ENCODE data around the gene CSH2. TPM values are rescaled to one million over a fixed set of nuclear protein-coding genes. Genes with fewer than 3 reads are reported as not detected.
A peak's percentile ranks its signal among the peaks of the same experiment; 100 is the strongest.

Gene CSH2
- total and polyA plus RNA-seq, 9 of the 15 experiments (the other 6 are each of a cell fraction or from before 2014, with no cell fraction given): not detected

DNA sequence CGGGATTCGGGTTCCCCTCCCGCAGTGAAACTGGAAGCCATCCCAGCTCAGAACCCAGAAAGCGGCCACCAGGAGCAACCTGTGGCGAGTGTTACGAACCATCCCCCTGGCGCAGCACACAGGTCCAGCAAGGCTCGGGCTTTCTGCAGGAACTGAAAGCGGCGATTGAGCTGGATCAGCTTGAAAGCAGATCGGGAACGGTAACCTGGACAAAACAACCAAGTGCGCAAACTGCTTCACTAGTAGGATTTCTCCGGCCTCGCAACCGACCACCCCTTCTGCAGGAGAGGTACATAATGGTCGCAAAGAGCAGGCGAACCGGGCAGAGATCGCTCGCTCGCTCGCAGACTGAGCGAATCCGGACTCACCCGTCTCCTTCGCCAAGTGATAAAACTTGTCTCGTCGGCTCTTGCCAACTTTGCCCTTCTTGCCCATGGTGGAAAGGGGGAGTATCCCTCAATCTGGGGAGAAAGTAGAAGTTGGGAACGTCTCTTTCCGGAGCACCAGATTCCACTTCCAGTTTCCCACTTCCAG lies 46.9 kb downstream of the CSH2 start (continued):
- TF ChIP-seq, protein P1, sequence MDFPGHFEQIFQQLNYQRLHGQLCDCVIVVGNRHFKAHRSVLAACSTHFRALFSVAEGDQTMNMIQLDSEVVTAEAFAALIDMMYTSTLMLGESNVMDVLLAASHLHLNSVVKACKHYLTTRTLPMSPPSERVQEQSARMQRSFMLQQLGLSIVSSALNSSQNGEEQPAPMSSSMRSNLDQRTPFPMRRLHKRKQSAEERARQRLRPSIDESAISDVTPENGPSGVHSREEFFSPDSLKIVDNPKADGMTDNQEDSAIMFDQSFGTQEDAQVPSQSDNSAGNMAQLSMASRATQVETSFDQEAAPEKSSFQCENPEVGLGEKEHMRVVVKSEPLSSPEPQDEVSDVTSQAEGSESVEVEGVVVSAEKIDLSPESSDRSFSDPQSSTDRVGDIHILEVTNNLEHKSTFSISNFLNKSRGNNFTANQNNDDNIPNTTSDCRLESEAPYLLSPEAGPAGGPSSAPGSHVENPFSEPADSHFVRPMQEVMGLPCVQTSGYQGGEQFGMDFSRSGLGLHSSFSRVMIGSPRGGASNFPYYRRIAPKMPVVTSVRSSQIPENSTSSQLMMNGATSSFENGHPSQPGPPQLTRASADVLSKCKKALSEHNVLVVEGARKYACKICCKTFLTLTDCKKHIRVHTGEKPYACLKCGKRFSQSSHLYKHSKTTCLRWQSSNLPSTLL (IDR thresholded peaks at IDR 0.05): no peak
- TF ChIP-seq KHSRP (IDR thresholded peaks at IDR 0.05) (no peak), RBM34 (IDR thresholded peaks at IDR 0.05; ENCODE audit: borderline replicate concordance, insufficient read depth, low read length) (no peak), CEBPG (CRISPR knock-in tag; IDR thresholded peaks at IDR 0.05) (0 out of 2 replicates have a peak, but pooled peaks have one; percentile 4), CEBPG (tag; conservative IDR thresholded peaks at IDR 0.05 in 1 of 2, IDR thresholded peaks at IDR 0.05 in 1 of 2) (no peak), SNRNP70 (optimal IDR thresholded peaks at IDR 0.05; ENCODE audit: low read depth, low read length) (no peak), TAF7 (tag; IDR thresholded peaks at IDR 0.05) (peak; percentile 70; the same call in 1 of the 2 replicates), HMGN3 (IDR thresholded peaks at IDR 0.05; ENCODE audit: borderline replicate concordance, extremely low read depth, insufficient read length, low read depth, low read length) (no peak), HDAC6 (IDR thresholded peaks at IDR 0.05; ENCODE audit: low read depth, low read length) (no peak), ZNF764 (CRISPR knock-in tag; IDR thresholded peaks at IDR 0.05; ENCODE audit: low read depth) (no peak), MED1 (CRISPR knock-in tag; IDR thresholded peaks at IDR 0.05; ENCODE audit: borderline replicate concordance) (no peak), BHLHE40 (IDR thresholded peaks at IDR 0.05; ENCODE audit: low read length) (no peak), ZNF77 (CRISPR knock-in tag; IDR thresholded peaks at IDR 0.05) (no peak), ZNF124 (CRISPR knock-in tag; IDR thresholded peaks at IDR 0.05) (no peak), CREB1 (IDR thresholded peaks at IDR 0.05) (no peak), CREB1 (CRISPR knock-in tag; IDR thresholded peaks at IDR 0.05) (peak; percentile 15), EZH2 (IDR thresholded peaks at IDR 0.05; ENCODE audit: borderline replicate concordance, low read depth, low read length) (no peak), ZNF436 (CRISPR knock-in tag; IDR thresholded peaks at IDR 0.05) (no peak), ZNF354B (CRISPR knock-in tag; IDR thresholded peaks at IDR 0.05) (no peak)
- TF ChIP-seq, protein P2, sequence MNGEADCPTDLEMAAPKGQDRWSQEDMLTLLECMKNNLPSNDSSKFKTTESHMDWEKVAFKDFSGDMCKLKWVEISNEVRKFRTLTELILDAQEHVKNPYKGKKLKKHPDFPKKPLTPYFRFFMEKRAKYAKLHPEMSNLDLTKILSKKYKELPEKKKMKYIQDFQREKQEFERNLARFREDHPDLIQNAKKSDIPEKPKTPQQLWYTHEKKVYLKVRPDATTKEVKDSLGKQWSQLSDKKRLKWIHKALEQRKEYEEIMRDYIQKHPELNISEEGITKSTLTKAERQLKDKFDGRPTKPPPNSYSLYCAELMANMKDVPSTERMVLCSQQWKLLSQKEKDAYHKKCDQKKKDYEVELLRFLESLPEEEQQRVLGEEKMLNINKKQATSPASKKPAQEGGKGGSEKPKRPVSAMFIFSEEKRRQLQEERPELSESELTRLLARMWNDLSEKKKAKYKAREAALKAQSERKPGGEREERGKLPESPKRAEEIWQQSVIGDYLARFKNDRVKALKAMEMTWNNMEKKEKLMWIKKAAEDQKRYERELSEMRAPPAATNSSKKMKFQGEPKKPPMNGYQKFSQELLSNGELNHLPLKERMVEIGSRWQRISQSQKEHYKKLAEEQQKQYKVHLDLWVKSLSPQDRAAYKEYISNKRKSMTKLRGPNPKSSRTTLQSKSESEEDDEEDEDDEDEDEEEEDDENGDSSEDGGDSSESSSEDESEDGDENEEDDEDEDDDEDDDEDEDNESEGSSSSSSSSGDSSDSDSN (IDR thresholded peaks at IDR 0.05; ENCODE audit: borderline replicate concordance in 1 of 2, low read depth in 2 of 2, low read length in 2 of 2): no peak
- TF ChIP-seq, protein P3, sequence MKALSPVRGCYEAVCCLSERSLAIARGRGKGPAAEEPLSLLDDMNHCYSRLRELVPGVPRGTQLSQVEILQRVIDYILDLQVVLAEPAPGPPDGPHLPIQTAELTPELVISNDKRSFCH (CRISPR knock-in tag; IDR thresholded peaks at IDR 0.05): no peak
- TF ChIP-seq, protein P3 (tag; IDR thresholded peaks at IDR 0.05): no peak
- TF ChIP-seq, protein P4, sequence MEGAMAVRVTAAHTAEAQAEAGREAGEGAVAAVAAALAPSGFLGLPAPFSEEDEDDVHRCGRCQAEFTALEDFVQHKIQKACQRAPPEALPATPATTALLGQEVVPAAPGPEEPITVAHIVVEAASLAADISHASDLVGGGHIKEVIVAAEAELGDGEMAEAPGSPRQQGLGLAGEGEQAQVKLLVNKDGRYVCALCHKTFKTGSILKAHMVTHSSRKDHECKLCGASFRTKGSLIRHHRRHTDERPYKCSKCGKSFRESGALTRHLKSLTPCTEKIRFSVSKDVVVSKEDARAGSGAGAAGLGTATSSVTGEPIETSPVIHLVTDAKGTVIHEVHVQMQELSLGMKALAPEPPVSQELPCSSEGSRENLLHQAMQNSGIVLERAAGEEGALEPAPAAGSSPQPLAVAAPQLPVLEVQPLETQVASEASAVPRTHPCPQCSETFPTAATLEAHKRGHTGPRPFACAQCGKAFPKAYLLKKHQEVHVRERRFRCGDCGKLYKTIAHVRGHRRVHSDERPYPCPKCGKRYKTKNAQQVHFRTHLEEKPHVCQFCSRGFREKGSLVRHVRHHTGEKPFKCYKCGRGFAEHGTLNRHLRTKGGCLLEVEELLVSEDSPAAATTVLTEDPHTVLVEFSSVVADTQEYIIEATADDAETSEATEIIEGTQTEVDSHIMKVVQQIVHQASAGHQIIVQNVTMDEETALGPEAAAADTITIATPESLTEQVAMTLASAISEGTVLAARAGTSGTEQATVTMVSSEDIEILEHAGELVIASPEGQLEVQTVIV (CRISPR knock-in tag; IDR thresholded peaks at IDR 0.05; ENCODE audit: borderline replicate concordance): no peak

Data from K562 (cell line).